WTC11 (cell line): ENCODE data around the gene GBP7. TPM values are rescaled to one million over a fixed set of nuclear protein-coding genes. Genes with fewer than 3 reads are reported as not detected.

ENCODE experiments used
- ATAC-seq: fragments of 200-7000 bp; cut with Tn5 transposase; 2 replicates; pipeline ENCODE4 v1.10.0; 2021; ENCODE audit warnings: mild to moderate bottlenecking, moderate library complexity
- CTCF ChIA-PET: fragments of 300-600 bp; sonication (Branson Sonifier 250); formaldehyde crosslinking; loops from one replicate; lab custom pipeline; 2021; ENCODE audit warnings: antibody characterized with exemption; lab: Charles Lee
- POLR2A ChIA-PET: fragments of 350-600 bp; sonication (Branson Sonifier 250); formaldehyde crosslinking; loops from one replicate; lab custom pipeline; 2021; ENCODE audit warnings: antibody characterized with exemption; lab: Charles Lee
- DNase-seq: peaks from one replicate; pipeline ENCODE4 v3.0.0; 2021; ENCODE audit warnings: low spot score
- H3K27ac Mint-ChIP-seq: 2 replicates; pipeline ENCODE4 v1.8.0; 2021; ENCODE audit warnings: mixed read lengths
- H3K27me3 Mint-ChIP-seq: 2 replicates; pipeline ENCODE4 v1.8.0; 2021; ENCODE audit warnings: low read depth, mild to moderate bottlenecking, moderate library complexity, mixed read lengths
- H3K36me3 Mint-ChIP-seq: 2 replicates; pipeline ENCODE4 v1.8.0; 2021; ENCODE audit warnings: mixed read lengths
- H3K4me1 Mint-ChIP-seq: 2 replicates; pipeline ENCODE4 v1.8.0; 2022; ENCODE audit warnings: mixed read lengths
- H3K4me3 Mint-ChIP-seq: 2 replicates; pipeline ENCODE4 v1.8.0; 2021; ENCODE audit warnings: mild to moderate bottlenecking, moderate library complexity, mixed read lengths
- H3K9me3 Mint-ChIP-seq: 2 replicates; pipeline ENCODE4 v1.8.0; 2021; ENCODE audit warnings: mixed read lengths
- ATF1 ChIP-seq: sonication (generic); formaldehyde crosslinking; IDR thresholded peaks from 2 replicates; pipeline ENCODE4 v1.8.1; 2023; ENCODE audit warnings: mild to moderate bottlenecking, moderate library complexity, missing genetic modification reagents
- CREM ChIP-seq: sonication (generic); formaldehyde crosslinking; IDR thresholded peaks from 2 replicates; pipeline ENCODE4 v1.8.1; 2022; ENCODE audit warnings: mild to moderate bottlenecking, missing genetic modification reagents, moderate library complexity
- ESRRA ChIP-seq: sonication (generic); formaldehyde crosslinking; IDR thresholded peaks from 2 replicates; pipeline ENCODE4 v1.8.1; 2022; ENCODE audit warnings: mild to moderate bottlenecking, missing genetic modification reagents, borderline replicate concordance
- ETV6 ChIP-seq: sonication (generic); formaldehyde crosslinking; IDR thresholded peaks from 2 replicates; pipeline ENCODE4 v1.8.1; 2022; ENCODE audit warnings: mild to moderate bottlenecking, missing genetic modification reagents
- IRF2 ChIP-seq: sonication (generic); formaldehyde crosslinking; IDR thresholded peaks from 2 replicates; pipeline ENCODE4 v1.8.0; 2022; ENCODE audit warnings: low read depth, missing genetic modification reagents, borderline replicate concordance
- JAZF1 ChIP-seq: fragments of 250-450 bp; sonication (Bioruptor Pico); IDR thresholded peaks from 2 replicates; pipeline ENCODE4 v1.9.0; 2021; ENCODE audit warnings: moderate library complexity, mild to moderate bottlenecking, inconsistent platforms
- NFYB ChIP-seq: sonication (generic); formaldehyde crosslinking; conservative IDR thresholded peaks from 2 replicates; pipeline ENCODE4 v1.8.0; 2022; ENCODE audit warnings: low read depth, missing genetic modification reagents
- NR1H2 ChIP-seq: sonication (generic); formaldehyde crosslinking; IDR thresholded peaks from 2 replicates; pipeline ENCODE4 v1.9.0; 2021; ENCODE audit warnings: mild to moderate bottlenecking, moderate library complexity, missing genetic modification reagents
- NR2C2 ChIP-seq: sonication (generic); formaldehyde crosslinking; IDR thresholded peaks from 2 replicates; pipeline ENCODE4 v1.8.0; 2022; ENCODE audit warnings: mild to moderate bottlenecking, missing genetic modification reagents
- OVOL2 ChIP-seq: fragments of 250-450 bp; sonication (Bioruptor Pico); IDR thresholded peaks from 2 replicates; pipeline ENCODE4 v1.9.0; 2021; ENCODE audit warnings: mild to moderate bottlenecking, borderline replicate concordance
- PRRX2 ChIP-seq: fragments of 250-450 bp; sonication (Bioruptor Pico); IDR thresholded peaks from 2 replicates; pipeline ENCODE4 v1.8.0; 2021; ENCODE audit warnings: mild to moderate bottlenecking
- SMAD3 ChIP-seq: sonication (generic); formaldehyde crosslinking; IDR thresholded peaks from 2 replicates; pipeline ENCODE4 v1.8.0; 2022; ENCODE audit warnings: missing genetic modification reagents, mild to moderate bottlenecking, borderline replicate concordance
- SP1 ChIP-seq: sonication (generic); formaldehyde crosslinking; conservative IDR thresholded peaks from 2 replicates; pipeline ENCODE4 v1.8.1; 2022; ENCODE audit warnings: missing genetic modification reagents
- TEAD1 ChIP-seq: sonication (generic); formaldehyde crosslinking; IDR thresholded peaks from 2 replicates; pipeline ENCODE4 v1.8.0; 2022; ENCODE audit warnings: mild to moderate bottlenecking, missing genetic modification reagents
- ZBTB21 ChIP-seq: sonication (generic); formaldehyde crosslinking; IDR thresholded peaks from 2 replicates; pipeline ENCODE4 v1.8.1; 2023; ENCODE audit warnings: mild to moderate bottlenecking, missing genetic modification reagents, borderline replicate concordance
- ZNF396 ChIP-seq: fragments of 250-450 bp; sonication (Bioruptor Pico); IDR thresholded peaks from 2 replicates; pipeline ENCODE4 v1.8.0; 2021; ENCODE audit warnings: mild to moderate bottlenecking, moderate library complexity, borderline replicate concordance
- ZNF416 ChIP-seq: fragments of 250-450 bp; sonication (Bioruptor Pico); IDR thresholded peaks from 2 replicates; pipeline ENCODE4 v1.9.0; 2021; ENCODE audit warnings: mild to moderate bottlenecking, inconsistent platforms
- total RNA-seq: library from RNA; stranded (reverse); gene quantifications from 3 replicates; pipeline ENCODE4 v1.2.3, GENCODE V29; 2021
- TF ChIP-seq, protein P1 (sequence below): sonication (generic); formaldehyde crosslinking; IDR thresholded peaks from 2 replicates; pipeline ENCODE4 v1.8.1; 2022; ENCODE audit warnings: mild to moderate bottlenecking, missing genetic modification reagents, moderate library complexity, borderline replicate concordance
- TF ChIP-seq, protein P2 (sequence below): sonication (generic); formaldehyde crosslinking; IDR thresholded peaks from 2 replicates; pipeline ENCODE4 v1.8.1; 2023; ENCODE audit warnings: mild to moderate bottlenecking, missing genetic modification reagents, moderate library complexity
- TF ChIP-seq, protein P3 (sequence below): sonication (generic); formaldehyde crosslinking; IDR thresholded peaks from 2 replicates; pipeline ENCODE4 v1.8.1; 2022; ENCODE audit warnings: low read depth, missing genetic modification reagents, borderline replicate concordance
- TF ChIP-seq, protein P4 (sequence below): fragments of 200-600 bp; IDR thresholded peaks from 2 replicates; pipeline ENCODE4 v1.8.0; 2022; ENCODE audit warnings: antibody characterized with exemption
- TF ChIP-seq, protein P5 (sequence below): fragments of 250-450 bp; sonication (Bioruptor Pico); IDR thresholded peaks from 2 replicates; pipeline ENCODE4 v1.9.0; 2021; ENCODE audit warnings: moderate library complexity, mild to moderate bottlenecking, inconsistent platforms, borderline replicate concordance

Gene GBP7
- total RNA-seq, 1 experiment from 2014 or later: not detected

DNA sequence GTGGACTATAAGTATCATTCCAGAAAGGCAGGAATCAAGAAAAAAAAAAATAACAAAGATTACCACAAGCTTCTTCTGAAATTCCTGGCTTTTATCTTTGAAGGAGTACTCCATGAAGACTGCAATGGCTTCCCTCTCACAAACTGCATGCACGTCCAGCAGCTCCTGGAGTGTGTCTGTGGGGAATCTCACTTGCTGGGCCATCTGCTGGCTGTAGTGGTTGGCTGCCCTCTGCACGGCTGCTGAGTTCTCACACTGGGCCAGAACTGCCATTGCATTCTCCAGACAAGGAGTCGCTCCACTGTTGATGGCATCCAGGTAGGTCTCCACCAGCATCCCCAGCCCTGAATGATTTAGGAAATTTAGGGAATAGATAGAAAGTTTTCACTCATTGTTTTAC lies 26.6 kb downstream of the GBP7 start (continued):
- TF ChIP-seq, protein P1, sequence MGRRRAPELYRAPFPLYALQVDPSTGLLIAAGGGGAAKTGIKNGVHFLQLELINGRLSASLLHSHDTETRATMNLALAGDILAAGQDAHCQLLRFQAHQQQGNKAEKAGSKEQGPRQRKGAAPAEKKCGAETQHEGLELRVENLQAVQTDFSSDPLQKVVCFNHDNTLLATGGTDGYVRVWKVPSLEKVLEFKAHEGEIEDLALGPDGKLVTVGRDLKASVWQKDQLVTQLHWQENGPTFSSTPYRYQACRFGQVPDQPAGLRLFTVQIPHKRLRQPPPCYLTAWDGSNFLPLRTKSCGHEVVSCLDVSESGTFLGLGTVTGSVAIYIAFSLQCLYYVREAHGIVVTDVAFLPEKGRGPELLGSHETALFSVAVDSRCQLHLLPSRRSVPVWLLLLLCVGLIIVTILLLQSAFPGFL (CRISPR knock-in tag): no peak
- no peak for TF ChIP-seq NFYB (CRISPR knock-in tag)
- no peak for TF ChIP-seq SMAD3 (CRISPR knock-in tag)
- TF ChIP-seq ZNF396 (CRISPR knock-in tag): no peak

DNA sequence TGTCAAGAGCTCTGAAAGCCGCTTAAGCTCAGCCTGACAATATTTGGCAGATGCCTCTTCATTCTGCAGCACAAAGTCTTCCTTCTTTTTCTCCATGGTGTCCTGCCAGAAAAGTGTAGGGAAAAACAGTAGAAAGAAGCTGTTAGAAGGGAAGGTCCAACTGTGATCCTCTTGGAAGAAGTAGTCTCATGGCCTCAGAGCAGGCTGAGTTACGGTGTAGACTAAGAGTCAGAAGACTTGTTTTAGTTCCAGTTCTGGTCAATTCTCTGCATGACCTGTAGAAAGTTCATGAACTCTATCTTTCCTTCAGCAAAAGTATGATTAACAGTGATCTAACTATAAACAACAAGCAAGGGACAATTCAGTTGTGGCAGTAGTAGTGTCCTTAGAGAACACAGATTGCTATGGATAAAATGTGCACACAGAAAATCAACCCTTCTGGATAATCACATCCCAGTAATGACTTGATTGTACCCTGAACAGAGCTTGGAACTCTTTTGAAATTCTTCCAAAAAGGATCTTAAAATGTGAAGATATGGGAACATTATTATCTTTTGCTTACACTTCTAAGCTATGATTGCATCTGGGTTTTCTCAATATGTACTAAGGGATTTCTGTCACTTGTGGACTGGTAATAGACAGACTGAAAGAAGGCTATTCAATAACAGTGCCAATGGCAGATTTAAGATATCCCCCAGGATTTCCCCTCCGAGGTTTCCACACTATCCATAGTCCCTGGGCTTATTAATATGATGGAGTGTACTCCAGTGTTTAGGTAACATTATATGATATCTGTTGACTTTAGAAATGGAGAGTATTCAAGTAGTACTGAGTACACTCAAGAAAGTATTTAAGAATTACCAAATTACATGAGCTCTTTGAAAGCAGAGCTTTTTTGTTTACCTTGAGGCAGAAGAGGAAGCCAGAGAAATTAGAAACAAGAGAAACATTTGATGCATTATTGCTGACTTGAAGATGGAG lies 27.8 kb downstream of the GBP7 start:
- POLR2A ChIA-PET: no interaction called here
- H3K4me1 Mint-ChIP-seq: no peaks in the 10 kb centered on the region
- H3K36me3 Mint-ChIP-seq: no peaks in the 10 kb centered on the region
- TF ChIP-seq IRF2 (CRISPR knock-in tag): no peak
- TF ChIP-seq ATF1 (CRISPR knock-in tag): no peak
- TF ChIP-seq ZBTB21 (CRISPR knock-in tag): no peak
- no peak for TF ChIP-seq OVOL2 (CRISPR knock-in tag)
- TF ChIP-seq, protein P2, sequence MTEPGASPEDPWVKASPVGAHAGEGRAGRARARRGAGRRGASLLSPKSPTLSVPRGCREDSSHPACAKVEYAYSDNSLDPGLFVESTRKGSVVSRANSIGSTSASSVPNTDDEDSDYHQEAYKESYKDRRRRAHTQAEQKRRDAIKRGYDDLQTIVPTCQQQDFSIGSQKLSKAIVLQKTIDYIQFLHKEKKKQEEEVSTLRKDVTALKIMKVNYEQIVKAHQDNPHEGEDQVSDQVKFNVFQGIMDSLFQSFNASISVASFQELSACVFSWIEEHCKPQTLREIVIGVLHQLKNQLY: no peak
- no peak for TF ChIP-seq NR2C2 (CRISPR knock-in tag)
- no peaks in the 10 kb centered on the region for H3K9me3 Mint-ChIP-seq
- ATAC-seq (no peak), DNase-seq (no peak)
- H3K4me3 Mint-ChIP-seq: no peak overlapping the region
- no peaks in the 10 kb centered on the region for H3K27me3 Mint-ChIP-seq
- CTCF ChIA-PET: interaction anchor here (1.1 to 1.4 kb wide), 2 partner anchors 62 kb away, joined by 3 to 9 read pairs; no protein-coding TSS in a partner anchor
- H3K27ac Mint-ChIP-seq: no peak overlapping the region

DNA sequence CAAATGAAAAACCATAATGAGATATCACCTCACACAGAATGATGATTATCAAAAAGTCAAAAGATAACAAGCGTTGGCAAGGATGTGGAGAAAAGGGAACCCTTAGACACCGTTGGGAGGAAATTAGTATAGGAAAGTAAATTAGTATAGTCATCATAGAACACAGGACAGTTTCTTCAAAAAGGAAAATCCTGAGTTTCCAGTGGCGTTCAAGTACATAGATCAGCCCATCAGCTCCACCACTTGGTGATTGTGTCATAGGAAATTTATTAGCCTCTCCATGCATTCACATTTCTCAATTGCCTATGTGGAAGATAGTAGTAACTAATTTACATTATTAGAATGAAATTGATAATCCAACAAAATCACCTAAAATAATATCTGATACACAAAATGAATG lies 29.1 kb downstream of the GBP7 start:
- CTCF ChIA-PET: no interaction called here
- H3K36me3 Mint-ChIP-seq: no peaks in the 10 kb centered on the region
- H3K4me3 Mint-ChIP-seq: no peak overlapping the region
- DNase-seq (no peak), ATAC-seq (no peak)
- TF ChIP-seq, protein P3, sequence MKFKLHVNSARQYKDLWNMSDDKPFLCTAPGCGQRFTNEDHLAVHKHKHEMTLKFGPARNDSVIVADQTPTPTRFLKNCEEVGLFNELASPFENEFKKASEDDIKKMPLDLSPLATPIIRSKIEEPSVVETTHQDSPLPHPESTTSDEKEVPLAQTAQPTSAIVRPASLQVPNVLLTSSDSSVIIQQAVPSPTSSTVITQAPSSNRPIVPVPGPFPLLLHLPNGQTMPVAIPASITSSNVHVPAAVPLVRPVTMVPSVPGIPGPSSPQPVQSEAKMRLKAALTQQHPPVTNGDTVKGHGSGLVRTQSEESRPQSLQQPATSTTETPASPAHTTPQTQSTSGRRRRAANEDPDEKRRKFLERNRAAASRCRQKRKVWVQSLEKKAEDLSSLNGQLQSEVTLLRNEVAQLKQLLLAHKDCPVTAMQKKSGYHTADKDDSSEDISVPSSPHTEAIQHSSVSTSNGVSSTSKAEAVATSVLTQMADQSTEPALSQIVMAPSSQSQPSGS: no peak
- TF ChIP-seq JAZF1 (no peak), ETV6 (CRISPR knock-in tag) (no peak), CREM (CRISPR knock-in tag) (no peak), ESRRA (no peak), SP1 (CRISPR knock-in tag) (no peak), PRRX2 (no peak), NFYB (CRISPR knock-in tag) (no peak), ZNF416 (CRISPR knock-in tag) (no peak), NR1H2 (CRISPR knock-in tag) (no peak), TEAD1 (CRISPR knock-in tag) (no peak)
- TF ChIP-seq, protein P4, sequence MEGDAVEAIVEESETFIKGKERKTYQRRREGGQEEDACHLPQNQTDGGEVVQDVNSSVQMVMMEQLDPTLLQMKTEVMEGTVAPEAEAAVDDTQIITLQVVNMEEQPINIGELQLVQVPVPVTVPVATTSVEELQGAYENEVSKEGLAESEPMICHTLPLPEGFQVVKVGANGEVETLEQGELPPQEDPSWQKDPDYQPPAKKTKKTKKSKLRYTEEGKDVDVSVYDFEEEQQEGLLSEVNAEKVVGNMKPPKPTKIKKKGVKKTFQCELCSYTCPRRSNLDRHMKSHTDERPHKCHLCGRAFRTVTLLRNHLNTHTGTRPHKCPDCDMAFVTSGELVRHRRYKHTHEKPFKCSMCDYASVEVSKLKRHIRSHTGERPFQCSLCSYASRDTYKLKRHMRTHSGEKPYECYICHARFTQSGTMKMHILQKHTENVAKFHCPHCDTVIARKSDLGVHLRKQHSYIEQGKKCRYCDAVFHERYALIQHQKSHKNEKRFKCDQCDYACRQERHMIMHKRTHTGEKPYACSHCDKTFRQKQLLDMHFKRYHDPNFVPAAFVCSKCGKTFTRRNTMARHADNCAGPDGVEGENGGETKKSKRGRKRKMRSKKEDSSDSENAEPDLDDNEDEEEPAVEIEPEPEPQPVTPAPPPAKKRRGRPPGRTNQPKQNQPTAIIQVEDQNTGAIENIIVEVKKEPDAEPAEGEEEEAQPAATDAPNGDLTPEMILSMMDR: no peak
- TF ChIP-seq, protein P1 (CRISPR knock-in tag): no peak
- TF ChIP-seq, protein P5, sequence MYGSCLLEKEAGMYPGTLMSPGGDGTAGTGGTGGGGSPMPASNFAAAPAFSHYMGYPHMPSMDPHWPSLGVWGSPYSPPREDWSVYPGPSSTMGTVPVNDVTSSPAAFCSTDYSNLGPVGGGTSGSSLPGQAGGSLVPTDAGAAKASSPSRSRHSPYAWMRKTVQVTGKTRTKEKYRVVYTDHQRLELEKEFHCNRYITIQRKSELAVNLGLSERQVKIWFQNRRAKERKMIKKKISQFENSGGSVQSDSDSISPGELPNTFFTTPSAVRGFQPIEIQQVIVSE (CRISPR knock-in tag): no peak
- POLR2A ChIA-PET: no interaction called here
- no peaks in the 10 kb centered on the region for H3K27me3 Mint-ChIP-seq
- H3K9me3 Mint-ChIP-seq: no peaks in the 10 kb centered on the region
- no peak overlapping the region for H3K27ac Mint-ChIP-seq
- H3K4me1 Mint-ChIP-seq: no peaks in the 10 kb centered on the region
